Measurements from ENCODE around the gene CCDC18. TPM values are rescaled to one million over a fixed set of nuclear protein-coding genes. Genes with fewer than 3 reads are reported as not detected.
"Not testable (repeated sequence)": the region's sequence is repeated elsewhere in the genome, so short reads cannot be mapped to it uniquely, and the experiment has no call there.

Gene CCDC18
- total RNA-seq, 1 experiment from 2014 or later = 22.2 TPM

DNA sequence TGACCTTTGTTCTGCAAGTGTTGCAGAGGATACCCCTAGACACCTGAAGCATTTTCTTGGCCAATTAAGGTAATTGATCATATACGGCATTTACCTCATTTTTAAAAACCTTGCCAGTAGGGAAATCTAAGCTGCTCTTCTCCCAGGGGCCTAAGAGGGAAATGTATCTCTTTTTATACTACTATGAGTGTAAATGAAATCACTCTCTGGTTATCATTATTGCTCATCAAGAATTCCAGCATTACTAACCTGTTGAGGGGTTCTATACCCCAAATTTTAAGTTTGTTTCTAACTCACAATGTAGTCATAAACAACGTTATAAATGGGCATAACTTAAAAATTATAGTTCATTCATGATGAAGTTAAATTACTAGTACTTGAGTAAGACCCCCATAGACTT is 27.7 kb upstream of the CCDC18 start:
- intact Hi-C loops (cut with micrococcal nuclease) = no loop called here
- CTCF ChIA-PET = no interaction called here
- no peak overlapping the region for H3K4me3 Mint-ChIP-seq (ENCODE audit: unreplicated experiment)

DNA sequence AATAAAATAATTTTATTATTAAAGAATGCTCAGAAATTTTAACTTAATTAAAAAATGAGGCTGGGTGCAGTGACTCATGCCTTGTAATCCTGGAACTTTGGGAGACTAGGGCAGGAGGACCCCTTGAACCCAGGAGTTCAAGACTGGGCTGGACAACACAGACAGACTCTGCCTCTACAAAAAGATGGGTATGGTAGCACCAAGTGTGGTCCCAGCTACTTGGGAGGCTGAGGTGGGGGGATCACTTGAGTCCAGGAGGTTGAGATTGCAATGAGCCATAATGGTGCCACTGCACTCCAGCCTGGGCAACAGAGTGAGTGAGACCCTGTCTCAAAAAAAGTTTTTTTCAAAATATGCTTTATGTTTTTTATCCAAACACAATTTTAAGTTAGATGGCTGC is 25.6 kb upstream of the CCDC18 start:
- POLR2A ChIA-PET = interaction anchor here (0.7 to 2.3 kb wide), 4 partner anchors 9 to 76 kb away, joined by 3 to 8 read pairs (median 3); partner anchors contain the start of gene MTF2
- H3K36me3 Mint-ChIP-seq (ENCODE audit: insufficient read depth, unreplicated experiment) = peaks cover 95% of the 10 kb centered on the region
- no peaks in the 10 kb centered on the region for H3K4me1 Mint-ChIP-seq (ENCODE audit: insufficient read depth, unreplicated experiment)
- H3K27me3 Mint-ChIP-seq (ENCODE audit: insufficient read depth, unreplicated experiment) = no peaks in the 10 kb centered on the region
- H3K27ac Mint-ChIP-seq (ENCODE audit: low read depth, unreplicated experiment) = no peak overlapping the region
- no peaks in the 10 kb centered on the region for H3K9me3 Mint-ChIP-seq (ENCODE audit: unreplicated experiment)
- TF ChIP-seq, protein P1, sequence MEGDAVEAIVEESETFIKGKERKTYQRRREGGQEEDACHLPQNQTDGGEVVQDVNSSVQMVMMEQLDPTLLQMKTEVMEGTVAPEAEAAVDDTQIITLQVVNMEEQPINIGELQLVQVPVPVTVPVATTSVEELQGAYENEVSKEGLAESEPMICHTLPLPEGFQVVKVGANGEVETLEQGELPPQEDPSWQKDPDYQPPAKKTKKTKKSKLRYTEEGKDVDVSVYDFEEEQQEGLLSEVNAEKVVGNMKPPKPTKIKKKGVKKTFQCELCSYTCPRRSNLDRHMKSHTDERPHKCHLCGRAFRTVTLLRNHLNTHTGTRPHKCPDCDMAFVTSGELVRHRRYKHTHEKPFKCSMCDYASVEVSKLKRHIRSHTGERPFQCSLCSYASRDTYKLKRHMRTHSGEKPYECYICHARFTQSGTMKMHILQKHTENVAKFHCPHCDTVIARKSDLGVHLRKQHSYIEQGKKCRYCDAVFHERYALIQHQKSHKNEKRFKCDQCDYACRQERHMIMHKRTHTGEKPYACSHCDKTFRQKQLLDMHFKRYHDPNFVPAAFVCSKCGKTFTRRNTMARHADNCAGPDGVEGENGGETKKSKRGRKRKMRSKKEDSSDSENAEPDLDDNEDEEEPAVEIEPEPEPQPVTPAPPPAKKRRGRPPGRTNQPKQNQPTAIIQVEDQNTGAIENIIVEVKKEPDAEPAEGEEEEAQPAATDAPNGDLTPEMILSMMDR (IDR thresholded peaks at IDR 0.05; ENCODE audit: unreplicated experiment) = no peak
- CTCF ChIA-PET = no interaction called here
- BruUV-seq (replicated peaks) = no TSS peak
- intact Hi-C loops (cut with micrococcal nuclease) = no loop called here
- no peak overlapping the region for H3K4me3 Mint-ChIP-seq (ENCODE audit: unreplicated experiment)
- DNase-seq (ENCODE audit: unreplicated experiment) = no peak

More for the DNA sequence above, 27.7 kb upstream of the CCDC18 start:
- no peak for DNase-seq (ENCODE audit: unreplicated experiment)
- Mint-ChIP-seq H3K36me3 (ENCODE audit: insufficient read depth, unreplicated experiment) (peaks cover 95% of the 10 kb centered on the region), H3K27me3 (ENCODE audit: insufficient read depth, unreplicated experiment) (no peaks in the 10 kb centered on the region), H3K4me1 (ENCODE audit: insufficient read depth, unreplicated experiment) (no peaks in the 10 kb centered on the region), H3K27ac (ENCODE audit: low read depth, unreplicated experiment) (no peak overlapping the region), H3K9me3 (ENCODE audit: unreplicated experiment) (no peaks in the 10 kb centered on the region)
- TF ChIP-seq, protein P1 (IDR thresholded peaks at IDR 0.05; ENCODE audit: unreplicated experiment) = no peak
- BruUV-seq (replicated peaks) = no TSS peak
- POLR2A ChIA-PET = interaction anchor here (0.7 to 2.8 kb wide), 4 partner anchors 11 to 74 kb away, joined by 3 to 8 read pairs (median 6); partner anchors contain the start of gene MTF2

DNA sequence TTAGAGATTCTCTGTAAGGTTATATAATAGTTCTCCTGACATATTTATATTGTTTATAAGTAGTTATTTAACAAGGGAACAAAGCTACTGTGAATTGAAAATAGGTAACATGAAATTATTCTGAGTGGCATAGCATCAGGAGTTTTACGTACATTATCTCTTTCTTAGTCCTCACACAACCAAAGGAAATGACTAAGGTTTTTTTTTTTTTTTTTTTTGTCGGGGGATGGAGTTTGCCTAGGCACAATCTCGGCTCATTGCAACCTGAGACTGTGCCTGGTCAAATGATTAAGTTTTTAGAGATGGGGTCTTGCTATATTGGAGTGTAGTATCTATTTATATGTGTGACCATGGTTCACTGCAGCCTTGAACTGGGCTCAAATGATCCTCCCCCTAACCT is 25.2 kb upstream of the CCDC18 start:
- H3K27me3 Mint-ChIP-seq (ENCODE audit: insufficient read depth, unreplicated experiment) = no peaks in the 10 kb centered on the region
- H3K9me3 Mint-ChIP-seq (ENCODE audit: unreplicated experiment) = no peaks in the 10 kb centered on the region
- peaks cover 90% of the 10 kb centered on the region for H3K36me3 Mint-ChIP-seq (ENCODE audit: insufficient read depth, unreplicated experiment)
- BruUV-seq (replicated peaks) = no TSS peak
- intact Hi-C loops (cut with micrococcal nuclease) = no loop called here
- DNase-seq (ENCODE audit: unreplicated experiment) = no peak
- TF ChIP-seq, protein P1 (IDR thresholded peaks at IDR 0.05; ENCODE audit: unreplicated experiment) = no peak
- ChIA-PET CTCF (interaction anchor here (1.1 kb wide), 1 partner anchor 161 kb away, joined by 3 read pairs; no protein-coding TSS in a partner anchor), POLR2A (interaction anchor here (0.6 to 1.1 kb wide), 7 partner anchors 18 to 128 kb away, joined by 3 to 5 read pairs (median 3); no protein-coding TSS in a partner anchor)
- no peaks in the 10 kb centered on the region for H3K4me1 Mint-ChIP-seq (ENCODE audit: insufficient read depth, unreplicated experiment)
- H3K27ac Mint-ChIP-seq (ENCODE audit: low read depth, unreplicated experiment) = no peak overlapping the region
- no peak overlapping the region for H3K4me3 Mint-ChIP-seq (ENCODE audit: unreplicated experiment)

DNA sequence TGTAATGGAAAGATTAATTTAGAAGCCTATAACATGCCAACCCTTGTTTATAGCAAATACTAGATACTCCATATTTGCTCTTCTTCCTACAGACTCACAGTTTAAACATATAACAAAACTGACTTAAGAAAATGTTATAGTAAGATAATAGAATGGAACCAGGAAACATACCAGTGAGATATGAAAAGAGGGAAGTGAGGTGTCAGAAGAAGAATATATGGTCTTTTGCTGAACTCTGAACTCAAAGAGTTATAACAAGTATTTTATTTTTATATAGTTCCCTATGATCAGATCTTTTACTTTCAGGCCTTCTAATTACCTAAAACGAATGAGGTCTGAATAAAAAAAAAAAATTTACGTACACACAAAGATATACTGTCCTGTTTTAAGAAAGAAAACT is 21.2 kb upstream of the CCDC18 start:
- no peak for DNase-seq (ENCODE audit: unreplicated experiment)
- intact Hi-C loops (cut with micrococcal nuclease) = no loop called here
- TF ChIP-seq, protein P1 (IDR thresholded peaks at IDR 0.05; ENCODE audit: unreplicated experiment) = no peak
- H3K9me3 Mint-ChIP-seq (ENCODE audit: unreplicated experiment) = no peaks in the 10 kb centered on the region
- H3K27ac Mint-ChIP-seq (ENCODE audit: low read depth, unreplicated experiment) = peak overlapping the region; percentile 39
- H3K27me3 Mint-ChIP-seq (ENCODE audit: insufficient read depth, unreplicated experiment) = no peaks in the 10 kb centered on the region
- POLR2A ChIA-PET = interaction anchor here (0.9 to 1.0 kb wide), 2 partner anchors 9 to 14 kb away, joined by 3 read pairs; no protein-coding TSS in a partner anchor
- H3K36me3 Mint-ChIP-seq (ENCODE audit: insufficient read depth, unreplicated experiment) = peaks cover 68% of the 10 kb centered on the region
- CTCF ChIA-PET = no interaction called here
- H3K4me1 Mint-ChIP-seq (ENCODE audit: insufficient read depth, unreplicated experiment) = peaks cover 8% of the 10 kb centered on the region
- BruUV-seq (replicated peaks) = no TSS peak
- no peak overlapping the region for H3K4me3 Mint-ChIP-seq (ENCODE audit: unreplicated experiment)

DNA sequence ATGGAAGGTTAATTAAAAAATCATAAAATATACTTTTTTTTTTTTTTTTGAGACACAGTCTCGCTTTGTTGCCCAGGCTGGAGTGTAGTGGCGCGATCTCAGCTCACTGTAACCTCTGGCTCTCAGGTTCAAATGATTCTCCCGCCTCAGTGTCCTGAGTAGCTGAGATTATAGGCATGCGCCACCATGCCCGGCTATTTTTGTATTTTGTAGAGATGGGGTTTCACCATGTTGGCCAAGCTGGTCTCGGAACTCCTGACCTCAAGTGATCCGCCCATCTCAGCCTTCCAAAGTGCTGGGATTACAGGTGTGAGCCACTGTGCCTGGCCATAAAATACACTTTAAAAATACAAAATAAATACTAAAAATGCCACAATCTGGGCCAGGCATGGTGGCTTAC is 17.2 kb upstream of the CCDC18 start:
- Mint-ChIP-seq H3K36me3 (ENCODE audit: insufficient read depth, unreplicated experiment) (peaks cover 43% of the 10 kb centered on the region), H3K4me1 (ENCODE audit: insufficient read depth, unreplicated experiment) (peaks cover 15% of the 10 kb centered on the region), H3K9me3 (ENCODE audit: unreplicated experiment) (peaks cover 18% of the 10 kb centered on the region)
- BruUV-seq (replicated peaks); H3K27ac Mint-ChIP-seq (ENCODE audit: low read depth, unreplicated experiment); H3K27me3 Mint-ChIP-seq (ENCODE audit: insufficient read depth, unreplicated experiment); DNase-seq (ENCODE audit: unreplicated experiment); H3K4me3 Mint-ChIP-seq (ENCODE audit: unreplicated experiment); CTCF ChIA-PET; intact Hi-C loops (cut with micrococcal nuclease): not testable (repeated sequence)
- POLR2A ChIA-PET = interaction anchor here (0.6 to 1.9 kb wide), 2 partner anchors 84 to 96 kb away, joined by 3 to 5 read pairs; partner anchors contain the start of gene MTF2

All from MCF 10A (cell line).